Activated naive CD4-positive, alpha-beta T cell treated with anti-CD3 and anti-CD28 coated beads for 36 hours (primary cell): ENCODE data around the gene CPT2. TPM values are rescaled to one million over a fixed set of nuclear protein-coding genes. Genes with fewer than 3 reads are reported as not detected.

Source experiments
- CTCF ChIA-PET: fragments of 350-600 bp; sonication (Branson Sonifier 250); formaldehyde crosslinking; loops from one replicate; lab custom pipeline; 2021; ENCODE audit warnings: antibody characterized with exemption; lab: Charles Lee
- DNase-seq: peaks from one replicate; pipeline ENCODE4 v3.0.0-alpha.2; 2020
- H3K27ac Mint-ChIP-seq: one replicate; pipeline ENCODE4 v1.8.0; 2021; ENCODE audit warnings: mild to moderate bottlenecking, mixed read lengths
- H3K27me3 Mint-ChIP-seq: one replicate; pipeline ENCODE4 v1.8.0; 2021; ENCODE audit warnings: low read depth, mixed read lengths
- H3K36me3 Mint-ChIP-seq: one replicate; pipeline ENCODE4 v1.8.0; 2021; ENCODE audit warnings: low read depth, mixed read lengths
- H3K4me1 Mint-ChIP-seq: one replicate; pipeline ENCODE4 v1.8.0; 2021; ENCODE audit warnings: low read depth, mixed read lengths
- H3K4me3 Mint-ChIP-seq: one replicate; pipeline ENCODE4 v1.8.0; 2021; ENCODE audit warnings: mild to moderate bottlenecking, moderate library complexity, mixed read lengths
- H3K9me3 Mint-ChIP-seq: one replicate; pipeline ENCODE4 v1.8.0; 2021; ENCODE audit warnings: mixed read lengths
- intact Hi-C: fragments of 100-400 bp; cut with micrococcal nuclease; formaldehyde crosslinking; loops from one replicate; pipeline ENCODE4 v1.15.1; 2023
- total RNA-seq, 2 experiments: library from RNA; stranded (reverse); gene quantifications; one replicate each; pipeline ENCODE4 v1.2.3, GENCODE V29; 2021

CPT2 gene
- total RNA-seq, result 10 to 100 TPM; 11.3 to 13.8 TPM

DNA sequence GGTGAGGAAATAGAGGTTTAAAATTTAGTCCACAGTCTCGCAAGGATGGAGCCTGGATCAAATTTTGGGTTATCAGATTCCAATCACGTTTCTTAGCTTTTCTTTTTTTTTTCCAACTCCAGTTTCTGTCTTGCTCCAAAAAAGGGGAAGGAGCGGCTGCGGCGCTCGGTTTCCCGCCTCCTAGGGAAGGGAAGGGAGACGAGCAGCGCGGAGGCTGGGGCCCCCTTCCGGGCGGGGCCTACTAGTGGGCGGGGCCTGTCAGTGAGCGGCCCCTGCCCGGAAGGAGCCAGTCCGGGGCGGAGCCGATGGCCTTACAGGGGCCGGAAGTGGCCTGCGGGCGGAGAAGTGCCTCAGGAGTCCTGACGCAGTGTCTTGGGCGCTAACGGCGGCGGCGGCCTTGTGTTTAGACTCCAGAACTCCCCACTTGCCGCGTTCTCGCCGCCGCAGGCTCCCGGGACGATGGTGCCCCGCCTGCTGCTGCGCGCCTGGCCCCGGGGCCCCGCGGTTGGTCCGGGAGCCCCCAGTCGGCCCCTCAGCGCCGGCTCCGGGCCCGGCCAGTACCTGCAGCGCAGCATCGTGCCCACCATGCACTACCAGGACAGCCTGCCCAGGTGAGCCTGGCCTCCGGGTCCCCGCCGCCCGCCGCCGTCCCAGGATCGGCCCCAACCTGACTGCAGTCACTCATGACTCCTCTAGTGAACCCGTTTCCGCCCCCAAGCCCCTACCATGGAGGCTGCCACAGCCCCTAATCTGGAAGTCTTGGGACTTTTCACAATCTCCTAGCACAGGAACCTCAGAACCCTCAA, at the start of gene CPT2:
CPT2 (plus strand) TSS at position 340 of the 806 bp plus-strand sequence; CDS start at position 460, 120 bp downstream.
- DNase-seq, result peak; percentile 94
- peaks cover 21% of the 10 kb centered on the region for H3K4me1 Mint-ChIP-seq

DNA sequence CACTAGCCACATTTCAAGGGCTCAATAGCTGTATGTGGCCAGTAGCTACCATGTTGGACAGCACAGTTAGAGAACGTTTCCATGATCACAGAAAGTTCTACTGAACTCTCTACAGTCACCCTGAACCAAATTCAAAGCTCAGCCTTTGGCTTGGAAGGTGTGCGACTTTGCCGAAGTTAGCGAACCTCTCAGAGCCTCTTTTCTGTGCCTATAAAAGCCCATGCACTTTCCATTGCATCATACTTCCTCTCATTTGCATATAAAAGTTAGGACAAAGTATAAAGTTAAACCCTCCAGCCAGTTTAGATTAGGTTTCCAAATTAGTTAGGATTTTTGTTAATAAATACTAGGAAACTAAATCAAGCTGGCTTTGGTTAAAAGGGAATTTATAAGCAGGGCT, 49.5 kb upstream of the CPT2 start:
- CTCF ChIA-PET, result interaction anchor here (1.0 to 2.0 kb wide), 3 partner anchors 10 to 40 kb away, joined by 3 to 7 read pairs (median 5); no protein-coding TSS in a partner anchor
- no peak overlapping the region for H3K4me3 Mint-ChIP-seq

More for the DNA sequence above, at the start of gene CPT2:
- Mint-ChIP-seq H3K36me3 (peaks cover 14% of the 10 kb centered on the region), H3K27ac (peak within 1 kb of the TSS; percentile 97), H3K27me3 (no peaks in the 10 kb centered on the region), H3K4me3 (peak within 1 kb of the TSS; percentile 96), H3K9me3 (peaks cover 2% of the 10 kb centered on the region)
- intact Hi-C loops, result loop anchor here (1.0 to 5.0 kb wide), 9 partner anchors 24 to 830 kb away; partner anchors contain the start of genes CC2D1B, CZIB, ECHDC2 and MAGOH
- CTCF ChIA-PET, result interaction anchor here (1.1 to 6.3 kb wide), 3 partner anchors 10 to 31 kb away, joined by 3 to 30 read pairs (median 17); no protein-coding TSS in a partner anchor

DNA sequence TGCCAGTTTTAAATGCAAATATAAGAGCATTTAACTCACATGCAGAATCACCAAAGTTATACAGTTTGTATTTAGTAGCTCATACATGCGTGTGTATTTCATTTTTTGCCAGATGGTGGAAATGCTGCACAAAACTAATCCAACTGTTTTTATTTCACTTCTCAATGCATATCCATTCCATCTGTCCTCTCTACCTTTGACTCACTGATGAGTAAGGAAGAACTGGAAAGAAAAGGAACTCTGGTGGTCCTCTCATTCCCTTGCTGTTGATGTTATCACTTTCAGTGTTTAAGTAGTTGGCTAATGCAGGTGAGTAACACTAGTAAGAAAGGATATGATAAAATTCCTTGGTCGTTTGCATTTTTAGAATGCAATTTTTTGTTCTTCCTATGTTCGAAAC, 48.5 kb upstream of the CPT2 start:
- Mint-ChIP-seq H3K9me3 (no peaks in the 10 kb centered on the region), H3K4me1 (no peaks in the 10 kb centered on the region), H3K36me3 (no peaks in the 10 kb centered on the region), H3K4me3 (no peak overlapping the region), H3K27ac (no peak overlapping the region), H3K27me3 (no peaks in the 10 kb centered on the region)
- CTCF ChIA-PET, result interaction anchor here (1.0 to 2.0 kb wide), 3 partner anchors 11 to 39 kb away, joined by 3 to 7 read pairs (median 5); no protein-coding TSS in a partner anchor
- no peak for DNase-seq
- intact Hi-C loops, result no loop called here

More for the DNA sequence above, 49.5 kb upstream of the CPT2 start:
- Mint-ChIP-seq H3K9me3 (no peaks in the 10 kb centered on the region), H3K36me3 (no peaks in the 10 kb centered on the region), H3K4me1 (no peaks in the 10 kb centered on the region), H3K27me3 (no peaks in the 10 kb centered on the region), H3K27ac (no peak overlapping the region)
- intact Hi-C loops, result no loop called here
- DNase-seq, result no peak

DNA sequence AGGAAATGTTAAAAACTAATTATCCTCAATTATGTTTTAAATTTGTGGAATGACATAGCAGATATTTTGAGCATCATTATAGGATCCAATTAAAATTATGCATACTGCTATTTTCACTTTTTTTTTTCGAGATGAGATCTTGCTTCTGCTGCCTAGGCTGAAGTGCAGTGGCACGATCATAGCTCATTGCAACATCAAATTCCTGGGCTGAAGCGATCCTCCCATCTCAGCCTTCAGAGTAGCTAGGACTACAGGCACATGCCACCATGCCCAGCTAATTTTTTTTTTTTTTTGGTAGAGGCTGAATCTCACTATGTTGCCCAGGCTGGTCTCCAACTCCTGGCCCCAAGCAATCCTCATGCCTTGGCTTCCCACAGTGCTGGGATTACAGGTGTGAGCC, 42.9 kb upstream of the CPT2 start:
- Mint-ChIP-seq H3K4me3 (no peak overlapping the region), H3K36me3 (no peaks in the 10 kb centered on the region), H3K27me3 (no peaks in the 10 kb centered on the region), H3K27ac (no peak overlapping the region), H3K9me3 (no peaks in the 10 kb centered on the region), H3K4me1 (no peaks in the 10 kb centered on the region)
- no peak for DNase-seq
- CTCF ChIA-PET, result interaction anchor here (0.7 to 1.2 kb wide), 4 partner anchors 17 to 101 kb away, joined by 3 to 4 read pairs (median 3); no protein-coding TSS in a partner anchor
- intact Hi-C loops, result no loop called here

DNA sequence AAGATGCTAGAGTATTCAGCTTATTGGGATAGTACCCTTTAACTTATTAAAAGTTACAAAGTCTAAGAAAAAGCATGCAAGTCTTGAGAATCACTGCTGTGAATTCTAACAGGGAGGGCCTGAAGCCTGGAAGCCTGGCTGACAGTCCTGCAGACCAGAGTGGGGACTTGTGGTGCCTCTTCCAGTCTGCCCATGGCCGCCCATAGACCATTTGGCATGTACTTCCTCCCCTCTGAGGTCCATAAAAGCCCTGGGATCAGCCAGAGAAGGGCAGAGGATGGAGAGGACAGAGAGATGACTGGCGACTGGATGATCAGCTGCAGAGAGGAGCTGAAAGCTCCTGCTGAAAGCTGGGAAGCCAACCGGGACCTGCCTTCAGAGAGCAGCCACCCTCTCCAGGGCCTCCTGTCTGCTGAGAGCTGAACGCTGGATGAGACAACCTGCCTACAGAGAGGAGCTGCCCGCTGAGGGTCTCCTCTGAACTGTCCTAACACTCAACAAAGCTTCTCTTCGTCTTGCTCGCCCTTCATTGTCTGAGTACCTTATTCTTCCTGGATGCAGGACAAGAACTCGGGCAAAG, 41.7 kb upstream of the CPT2 start:
- no peak for DNase-seq
- no peak overlapping the region for H3K27ac Mint-ChIP-seq
- intact Hi-C loops, result no loop called here
- H3K27me3 Mint-ChIP-seq, result no peaks in the 10 kb centered on the region
- CTCF ChIA-PET, result interaction anchor here (0.6 to 0.9 kb wide), 3 partner anchors 26 to 291 kb away, joined by 3 to 4 read pairs (median 3); no protein-coding TSS in a partner anchor
- no peak overlapping the region for H3K4me3 Mint-ChIP-seq
- no peaks in the 10 kb centered on the region for H3K9me3 Mint-ChIP-seq
- no peaks in the 10 kb centered on the region for H3K4me1 Mint-ChIP-seq
- H3K36me3 Mint-ChIP-seq, result no peaks in the 10 kb centered on the region

DNA sequence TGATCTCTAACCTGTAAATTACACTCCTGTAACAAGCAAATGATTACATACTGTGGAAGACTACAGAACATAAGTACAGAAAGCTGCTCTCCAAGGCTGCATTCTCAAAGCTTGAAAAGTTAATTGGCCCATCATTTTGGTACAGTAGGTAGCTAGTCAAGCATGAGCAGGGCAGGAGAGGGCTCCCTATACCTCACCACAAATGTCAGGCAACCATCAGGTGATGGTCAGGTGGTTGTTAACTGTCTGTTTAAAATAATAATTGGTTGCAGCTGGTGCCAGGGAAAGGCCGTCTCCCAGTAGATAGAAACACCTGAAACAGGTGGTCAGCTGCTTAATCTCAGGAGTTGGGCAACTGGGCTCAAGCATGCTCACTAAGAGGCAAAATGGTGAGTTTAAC, 41.1 kb upstream of the CPT2 start:
- no peak for DNase-seq
- intact Hi-C loops, result no loop called here
- H3K27me3 Mint-ChIP-seq, result no peaks in the 10 kb centered on the region
- H3K36me3 Mint-ChIP-seq, result no peaks in the 10 kb centered on the region
- no peaks in the 10 kb centered on the region for H3K4me1 Mint-ChIP-seq
- CTCF ChIA-PET, result interaction anchor here (0.6 to 0.9 kb wide), 2 partner anchors 26 to 290 kb away, joined by 3 to 4 read pairs; no protein-coding TSS in a partner anchor
- H3K4me3 Mint-ChIP-seq, result no peak overlapping the region
- no peak overlapping the region for H3K27ac Mint-ChIP-seq
- no peaks in the 10 kb centered on the region for H3K9me3 Mint-ChIP-seq

DNA sequence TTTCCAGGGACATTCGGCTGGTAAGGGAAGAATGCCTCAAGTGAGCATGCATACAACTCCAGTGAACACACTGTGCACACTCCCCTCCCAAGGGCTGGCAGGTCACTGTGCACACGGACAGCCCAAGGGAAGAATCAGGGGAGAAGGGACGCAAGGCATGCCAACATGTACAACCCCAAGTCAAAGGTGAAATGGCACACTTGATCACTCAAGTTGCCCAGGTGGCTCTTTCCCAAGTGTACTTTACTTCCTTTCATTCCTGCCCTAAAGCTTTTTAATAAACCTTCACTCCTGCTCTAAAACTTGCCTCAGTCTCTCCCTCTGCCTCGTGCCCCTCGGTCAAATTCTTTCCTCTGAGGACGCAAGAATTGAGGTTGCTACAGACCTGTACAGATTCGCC, 40.7 kb upstream of the CPT2 start:
- CTCF ChIA-PET, result interaction anchor here (0.6 to 0.9 kb wide), 2 partner anchors 25 to 287 kb away, joined by 3 to 4 read pairs; no protein-coding TSS in a partner anchor
- intact Hi-C loops, result no loop called here
- H3K4me3 Mint-ChIP-seq, result no peak overlapping the region
- H3K4me1 Mint-ChIP-seq, result no peaks in the 10 kb centered on the region
- H3K36me3 Mint-ChIP-seq, result no peaks in the 10 kb centered on the region
- H3K27ac Mint-ChIP-seq, result no peak overlapping the region
- no peak for DNase-seq
- H3K9me3 Mint-ChIP-seq, result no peaks in the 10 kb centered on the region
- H3K27me3 Mint-ChIP-seq, result no peaks in the 10 kb centered on the region

DNA sequence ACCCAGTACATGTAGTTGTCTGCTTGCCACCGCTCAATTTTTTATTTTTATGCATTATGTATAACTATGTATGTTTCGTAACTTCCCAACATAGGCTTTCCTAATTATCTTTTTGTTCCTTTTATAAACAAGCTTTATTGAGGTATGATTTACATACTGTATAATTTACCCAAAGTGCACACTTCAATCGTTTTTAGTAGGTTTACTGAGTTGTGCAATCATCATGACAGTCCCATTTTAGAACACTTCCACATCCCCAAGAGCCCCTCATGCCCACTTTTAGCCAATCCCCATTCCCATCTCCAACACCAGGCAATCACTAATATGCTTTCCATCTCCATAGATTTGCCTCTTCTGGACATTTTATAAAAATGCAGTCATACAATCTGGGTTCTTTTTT, 39.8 kb upstream of the CPT2 start:
- intact Hi-C loops, result no loop called here
- Mint-ChIP-seq H3K27me3 (no peaks in the 10 kb centered on the region), H3K4me1 (no peaks in the 10 kb centered on the region), H3K27ac (no peak overlapping the region), H3K9me3 (no peaks in the 10 kb centered on the region), H3K4me3 (no peak overlapping the region), H3K36me3 (no peaks in the 10 kb centered on the region)
- no peak for DNase-seq
- CTCF ChIA-PET, result no interaction called here

DNA sequence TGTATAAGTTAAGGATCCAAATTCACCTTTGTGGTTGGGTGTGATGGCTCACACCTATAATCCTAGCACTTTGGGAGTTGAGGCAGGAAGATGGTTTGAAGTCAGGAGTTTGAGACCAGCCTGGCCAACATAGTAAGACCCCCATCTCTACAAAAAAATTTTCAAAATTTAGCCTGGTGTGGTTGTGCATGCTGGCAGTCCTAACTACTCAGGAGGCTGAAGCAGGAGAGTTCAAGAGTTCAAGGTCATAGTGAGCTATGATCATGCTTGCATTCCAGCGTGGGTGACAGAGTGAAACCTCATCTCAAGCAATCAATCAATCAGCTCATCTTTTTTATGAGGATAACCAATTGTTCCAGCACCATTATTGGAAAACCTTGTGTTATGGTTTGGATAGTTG, 37.7 kb upstream of the CPT2 start:
- no peak overlapping the region for H3K4me3 Mint-ChIP-seq
- no peak for DNase-seq
- H3K4me1 Mint-ChIP-seq, result no peaks in the 10 kb centered on the region
- H3K27ac Mint-ChIP-seq, result no peak overlapping the region
- no peaks in the 10 kb centered on the region for H3K36me3 Mint-ChIP-seq
- no peaks in the 10 kb centered on the region for H3K9me3 Mint-ChIP-seq
- intact Hi-C loops, result no loop called here
- CTCF ChIA-PET, result interaction anchor here (0.6 kb wide), 1 partner anchor 1206 kb away, joined by 3 read pairs; no protein-coding TSS in a partner anchor
- peaks cover 5% of the 10 kb centered on the region for H3K27me3 Mint-ChIP-seq

DNA sequence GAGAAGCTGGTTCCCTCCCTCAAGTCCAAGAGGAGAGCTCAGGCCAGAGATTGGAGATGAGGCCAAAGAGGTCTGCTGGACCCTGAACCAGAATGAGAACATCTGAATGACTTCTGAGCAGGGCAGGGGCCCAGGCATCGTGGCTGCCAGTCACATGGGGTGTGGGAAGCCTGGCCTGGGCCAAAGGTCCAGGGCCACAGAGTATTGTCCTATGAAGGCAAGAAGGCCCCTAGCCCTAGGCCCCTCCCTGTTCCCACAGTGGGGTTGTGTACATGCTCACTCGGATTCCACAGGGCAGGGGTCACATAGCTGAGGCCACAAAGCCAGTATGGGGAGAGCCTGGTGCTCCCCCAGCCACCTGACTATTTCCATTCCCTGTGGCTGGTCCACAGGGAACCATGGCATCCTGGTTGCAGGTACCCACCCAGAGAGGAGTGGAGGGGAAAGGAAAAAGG, 35.7 kb upstream of the CPT2 start:
- Mint-ChIP-seq H3K9me3 (no peaks in the 10 kb centered on the region), H3K36me3 (no peaks in the 10 kb centered on the region), H3K27me3 (peaks cover 5% of the 10 kb centered on the region), H3K27ac (no peak overlapping the region), H3K4me1 (no peaks in the 10 kb centered on the region), H3K4me3 (no peak overlapping the region)
- CTCF ChIA-PET, result interaction anchor here (0.8 kb wide), 1 partner anchor 16 kb away, joined by 3 read pairs; no protein-coding TSS in a partner anchor
- no peak for DNase-seq
- intact Hi-C loops, result no loop called here

DNA sequence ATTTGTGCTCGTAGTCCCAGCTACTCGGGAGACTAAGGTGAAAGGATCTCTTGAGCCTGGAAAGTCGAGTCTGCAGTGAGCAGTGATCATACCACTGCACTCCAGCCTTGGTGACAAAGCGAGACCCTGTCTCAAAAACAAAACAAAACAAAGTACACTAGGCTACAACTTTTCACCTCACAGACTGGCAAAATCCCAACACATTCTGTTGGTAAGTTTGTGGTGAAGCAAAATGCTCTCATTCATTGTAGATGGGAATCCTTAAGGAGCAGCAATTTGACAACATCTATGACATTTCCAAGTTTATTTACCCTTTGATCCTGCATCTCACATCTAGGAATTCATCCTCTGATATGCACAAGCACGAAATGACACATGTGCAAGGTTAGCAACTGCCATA, 34.0 kb upstream of the CPT2 start:
- Mint-ChIP-seq H3K27ac (no peak overlapping the region), H3K4me1 (no peaks in the 10 kb centered on the region), H3K4me3 (no peak overlapping the region), H3K9me3 (no peaks in the 10 kb centered on the region), H3K36me3 (no peaks in the 10 kb centered on the region), H3K27me3 (peaks cover 5% of the 10 kb centered on the region)
- intact Hi-C loops, result no loop called here
- CTCF ChIA-PET, result interaction anchor here (1.3 kb wide), 1 partner anchor 22 kb away, joined by 4 read pairs; no protein-coding TSS in a partner anchor
- DNase-seq, result no peak

DNA sequence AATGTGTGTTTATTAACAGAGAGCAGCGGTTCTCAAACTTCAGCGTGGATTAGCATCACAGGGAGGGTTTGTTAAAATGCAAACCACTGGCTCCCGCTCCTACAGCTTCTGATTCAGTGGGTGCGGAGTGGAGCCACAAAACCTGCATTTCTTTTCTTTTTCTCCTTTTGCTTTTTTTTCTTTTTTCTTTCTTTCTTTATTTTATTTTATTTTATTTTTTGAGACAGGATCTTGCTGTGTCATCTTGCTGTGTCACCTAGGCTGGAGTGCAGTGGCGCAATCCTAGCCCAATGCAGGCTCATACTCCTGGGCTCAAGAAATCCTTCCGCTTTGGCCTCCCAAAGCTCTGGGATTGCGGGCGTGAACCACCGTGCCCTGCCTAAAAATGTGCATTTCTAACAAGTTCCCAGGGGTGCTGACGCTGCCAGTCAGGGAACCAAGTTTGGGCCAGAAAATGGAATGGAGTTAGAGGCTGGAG, 33.3 kb upstream of the CPT2 start:
- Mint-ChIP-seq H3K27me3 (peaks cover 5% of the 10 kb centered on the region), H3K36me3 (no peaks in the 10 kb centered on the region), H3K4me1 (no peaks in the 10 kb centered on the region), H3K4me3 (no peak overlapping the region), H3K9me3 (no peaks in the 10 kb centered on the region), H3K27ac (no peak overlapping the region)
- DNase-seq, result no peak
- intact Hi-C loops, result no loop called here
- CTCF ChIA-PET, result interaction anchor here (1.3 to 1.8 kb wide), 2 partner anchors 19 to 21 kb away, joined by 4 to 5 read pairs; no protein-coding TSS in a partner anchor
